ENCODE results near the gene KIF23.

Gene KIF23

GRCh38 chr15:69394556-69395282 is 19.4 kb upstream of the KIF23 start:
- peak; percentile 55 for DNase-seq (ENCODE audit: low spot score)

- DNase-seq (ENCODE audit: low spot score) = no peak
Observed at GRCh38 chr15:69395460-69395859, 18.7 kb upstream of the KIF23 start.

- no peak for DNase-seq (ENCODE audit: low spot score)
Observed at GRCh38 chr15:69395991-69396390, 18.2 kb upstream of the KIF23 start.

- no peak for DNase-seq (ENCODE audit: low spot score)
Observed at GRCh38 chr15:69398491-69398891, 15.7 kb upstream of the KIF23 start.

- DNase-seq (ENCODE audit: low spot score) = no peak
Observed at GRCh38 chr15:69400850-69401249, 13.3 kb upstream of the KIF23 start.

GRCh38 chr15:69402816-69403215 is 11.3 kb upstream of the KIF23 start:
- no peak for DNase-seq (ENCODE audit: low spot score)

- DNase-seq (ENCODE audit: low spot score) = no peak
Observed at GRCh38 chr15:69403594-69403993, 10.6 kb upstream of the KIF23 start.

- no peak for DNase-seq (ENCODE audit: low spot score)
Observed at GRCh38 chr15:69405110-69405509, 9.0 kb upstream of the KIF23 start.

GRCh38 chr15:69407719-69408400 is 6.3 kb upstream of the KIF23 start:
- no peak for DNase-seq (ENCODE audit: low spot score)

GRCh38 chr15:69408841-69409240 is 5.3 kb upstream of the KIF23 start:
- no peak for DNase-seq (ENCODE audit: low spot score)

GRCh38 chr15:69410248-69410874 is 3.8 kb upstream of the KIF23 start:
- no peak for DNase-seq (ENCODE audit: low spot score)

- no peak for DNase-seq (ENCODE audit: low spot score)
Observed at GRCh38 chr15:69412274-69412673, 1.9 kb upstream of the KIF23 start.

GRCh38 chr15:69412701-69413100 is 1.4 kb upstream of the KIF23 start:
- DNase-seq (ENCODE audit: low spot score) = no peak

GRCh38 chr15:69414701-69415167 is 585 bp downstream of the KIF23 start:
- DNase-seq (ENCODE audit: low spot score) = no peak

GRCh38 chr15:69415381-69415780 is 1.2 kb downstream of the KIF23 start:
- DNase-seq (ENCODE audit: low spot score) = no peak

- DNase-seq (ENCODE audit: low spot score) = no peak
Observed at GRCh38 chr15:69417581-69417980, 3.4 kb downstream of the KIF23 start.

- DNase-seq (ENCODE audit: low spot score) = no peak
Observed at GRCh38 chr15:69421498-69421897, 7.3 kb downstream of the KIF23 start.

GRCh38 chr15:69422336-69422895 is 8.3 kb downstream of the KIF23 start:
- no peak for DNase-seq (ENCODE audit: low spot score)

- DNase-seq (ENCODE audit: low spot score) = no peak
Observed at GRCh38 chr15:69424001-69424400, 9.9 kb downstream of the KIF23 start.

- DNase-seq (ENCODE audit: low spot score) = no peak
Observed at GRCh38 chr15:69424748-69425413, 10.7 kb downstream of the KIF23 start.

GRCh38 chr15:69433831-69434230 is 19.7 kb downstream of the KIF23 start:
- DNase-seq (ENCODE audit: low spot score) = no peak

GRCh38 chr15:69434238-69434637 is 20.1 kb downstream of the KIF23 start:
- no peak for DNase-seq (ENCODE audit: low spot score)
